Measurements from ENCODE around the gene RBM23. TPM values are rescaled to one million over a fixed set of nuclear protein-coding genes. Genes with fewer than 3 reads are reported as not detected.

The RBM23 gene
- total and polyA plus RNA-seq, 9 of the 15 experiments (the other 6 are each of a cell fraction or from before 2014, with no cell fraction given), result 46.0 to 102 (median 58.5) TPM

DNA sequence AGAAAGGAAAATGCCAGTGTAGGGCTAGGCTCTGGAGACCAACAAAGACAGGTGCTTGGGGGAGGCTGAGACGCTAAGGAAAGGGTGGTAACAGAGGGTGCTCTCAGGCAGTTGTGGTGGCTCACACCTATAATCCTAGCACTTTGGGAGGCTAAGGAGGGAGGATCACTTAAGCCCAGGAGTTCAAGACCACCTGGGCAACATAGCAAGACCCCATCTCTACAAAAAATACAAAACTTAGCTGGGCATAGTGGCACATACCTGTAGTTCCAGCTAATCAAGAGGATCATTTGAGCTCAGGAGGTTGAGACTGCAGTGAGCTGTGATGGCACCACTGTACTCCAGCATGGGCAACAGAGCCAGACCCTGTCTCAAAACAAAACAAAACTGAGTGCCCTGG is 23.5 kb downstream of the RBM23 start (continued):
- TF ChIP-seq, protein P1, sequence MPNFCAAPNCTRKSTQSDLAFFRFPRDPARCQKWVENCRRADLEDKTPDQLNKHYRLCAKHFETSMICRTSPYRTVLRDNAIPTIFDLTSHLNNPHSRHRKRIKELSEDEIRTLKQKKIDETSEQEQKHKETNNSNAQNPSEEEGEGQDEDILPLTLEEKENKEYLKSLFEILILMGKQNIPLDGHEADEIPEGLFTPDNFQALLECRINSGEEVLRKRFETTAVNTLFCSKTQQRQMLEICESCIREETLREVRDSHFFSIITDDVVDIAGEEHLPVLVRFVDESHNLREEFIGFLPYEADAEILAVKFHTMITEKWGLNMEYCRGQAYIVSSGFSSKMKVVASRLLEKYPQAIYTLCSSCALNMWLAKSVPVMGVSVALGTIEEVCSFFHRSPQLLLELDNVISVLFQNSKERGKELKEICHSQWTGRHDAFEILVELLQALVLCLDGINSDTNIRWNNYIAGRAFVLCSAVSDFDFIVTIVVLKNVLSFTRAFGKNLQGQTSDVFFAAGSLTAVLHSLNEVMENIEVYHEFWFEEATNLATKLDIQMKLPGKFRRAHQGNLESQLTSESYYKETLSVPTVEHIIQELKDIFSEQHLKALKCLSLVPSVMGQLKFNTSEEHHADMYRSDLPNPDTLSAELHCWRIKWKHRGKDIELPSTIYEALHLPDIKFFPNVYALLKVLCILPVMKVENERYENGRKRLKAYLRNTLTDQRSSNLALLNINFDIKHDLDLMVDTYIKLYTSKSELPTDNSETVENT (CRISPR knock-in tag; IDR thresholded peaks at IDR 0.05), result no peak

DNA sequence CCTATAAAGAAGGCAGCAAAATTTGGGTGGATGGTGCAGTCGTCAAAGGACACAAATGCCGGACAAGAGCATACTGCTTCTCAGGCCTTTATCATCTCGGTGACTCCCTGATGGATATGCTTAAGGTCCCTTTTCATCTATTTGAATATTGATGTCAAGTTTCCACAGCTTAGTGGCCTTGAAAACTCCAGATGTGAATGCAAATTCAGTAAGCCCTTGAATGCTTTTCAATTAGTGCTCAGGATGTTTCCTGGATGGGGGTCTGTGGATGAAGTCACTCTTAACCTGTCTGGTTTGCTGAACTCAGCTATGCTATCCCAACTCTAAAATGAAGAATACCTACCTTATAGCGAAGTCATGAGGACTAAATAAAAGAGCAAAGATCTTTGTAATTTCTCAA is 25.2 kb downstream of the RBM23 start:
- ChIA-PET POLR2A (interaction anchor here (0.6 kb wide), 1 partner anchor 46 kb away, joined by 3 read pairs; no protein-coding TSS in a partner anchor), CTCF (ENCODE audit: low intra/inter-chr PET ratio) (no interaction called here)
- FAIRE-seq (no peak), ATAC-seq (no peak), DNase-seq (ENCODE audit: extremely low read depth in 1 of 4, low spot score in 3 of 4) (no peak)
- H3K4me3 ChIP-seq, result no peak overlapping the region
- H3K4me1 ChIP-seq (replicated peaks in 1 of 2; ENCODE audit: control insufficient read depth in 2 of 2, insufficient read depth in 2 of 2, low read length in 2 of 2), result peaks cover 13 to 31% of the 10 kb centered on the region in 2 experiments; a peak in 3 of 5 replicates
- in situ Hi-C loops (cut with MboI), result no loop called here
- H3K9ac ChIP-seq (ENCODE audit: insufficient read depth in 1 of 2, low read depth in 2 of 2, low read length in 2 of 2), result no peak overlapping the region
- no peak overlapping the region for H3K4me2 ChIP-seq (ENCODE audit: insufficient read depth, low read length)
- H3K79me2 ChIP-seq (ENCODE audit: control insufficient read depth, insufficient read depth, low read length), result no peaks in the 10 kb centered on the region
- no peak overlapping the region for H3K27ac ChIP-seq (ENCODE audit: extremely low read depth, low read depth, low read length)
- H2AFZ ChIP-seq (ENCODE audit: low read depth, low read length), result no peak overlapping the region
- 78% methylated on average over 4 of the region's 4 CpGs for WGBS (ENCODE audit: insufficient coverage, low coverage, missing lambda C conversion rate)
- no peaks in the 10 kb centered on the region for H4K20me1 ChIP-seq (replicated peaks; ENCODE audit: control insufficient read depth, insufficient read depth, low read length)
- intact Hi-C loops (cut with micrococcal nuclease), result no loop called here
- no peaks in the 10 kb centered on the region for H3K27me3 ChIP-seq (ENCODE audit: control insufficient read depth in 2 of 2, insufficient read depth in 2 of 2, low read length in 2 of 2)
- H3K9me1 ChIP-seq (ENCODE audit: control insufficient read depth, insufficient read depth, low read length), result peaks cover 3% of the 10 kb centered on the region
- H3K9me3 ChIP-seq (replicated peaks; ENCODE audit: control insufficient read depth, insufficient read depth, low read depth, low read length), result no peaks in the 10 kb centered on the region
- no peaks in the 10 kb centered on the region; the same call in 2 of the 3 replicates for H3K36me3 ChIP-seq (ENCODE audit: control insufficient read depth, insufficient read depth, low read length)
- no TSS peak for BruUV-seq (replicated peaks)
- no peak for TF ChIP-seq ZNF717 (CRISPR knock-in tag; IDR thresholded peaks at IDR 0.05)
- TF ChIP-seq, protein P2, sequence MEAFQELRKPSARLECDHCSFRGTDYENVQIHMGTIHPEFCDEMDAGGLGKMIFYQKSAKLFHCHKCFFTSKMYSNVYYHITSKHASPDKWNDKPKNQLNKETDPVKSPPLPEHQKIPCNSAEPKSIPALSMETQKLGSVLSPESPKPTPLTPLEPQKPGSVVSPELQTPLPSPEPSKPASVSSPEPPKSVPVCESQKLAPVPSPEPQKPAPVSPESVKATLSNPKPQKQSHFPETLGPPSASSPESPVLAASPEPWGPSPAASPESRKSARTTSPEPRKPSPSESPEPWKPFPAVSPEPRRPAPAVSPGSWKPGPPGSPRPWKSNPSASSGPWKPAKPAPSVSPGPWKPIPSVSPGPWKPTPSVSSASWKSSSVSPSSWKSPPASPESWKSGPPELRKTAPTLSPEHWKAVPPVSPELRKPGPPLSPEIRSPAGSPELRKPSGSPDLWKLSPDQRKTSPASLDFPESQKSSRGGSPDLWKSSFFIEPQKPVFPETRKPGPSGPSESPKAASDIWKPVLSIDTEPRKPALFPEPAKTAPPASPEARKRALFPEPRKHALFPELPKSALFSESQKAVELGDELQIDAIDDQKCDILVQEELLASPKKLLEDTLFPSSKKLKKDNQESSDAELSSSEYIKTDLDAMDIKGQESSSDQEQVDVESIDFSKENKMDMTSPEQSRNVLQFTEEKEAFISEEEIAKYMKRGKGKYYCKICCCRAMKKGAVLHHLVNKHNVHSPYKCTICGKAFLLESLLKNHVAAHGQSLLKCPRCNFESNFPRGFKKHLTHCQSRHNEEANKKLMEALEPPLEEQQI (IDR thresholded peaks at IDR 0.05), result no peak
- no peak for TF ChIP-seq HOXB6 (CRISPR knock-in tag; IDR thresholded peaks at IDR 0.05; ENCODE audit: borderline replicate concordance)
- no peak for TF ChIP-seq HDAC2 (IDR thresholded peaks at IDR 0.05)
- no peak for TF ChIP-seq C11orf30 (IDR thresholded peaks at IDR 0.05; ENCODE audit: low read depth)
- no peak for TF ChIP-seq SRF (CRISPR knock-in tag; IDR thresholded peaks at IDR 0.05)
- no peak for TF ChIP-seq NFIC (IDR thresholded peaks at IDR 0.05)
- no peak for TF ChIP-seq HMGN3 (IDR thresholded peaks at IDR 0.05; ENCODE audit: borderline replicate concordance, extremely low read depth, insufficient read length, low read depth, low read length)
- no peak for TF ChIP-seq ASH1L (IDR thresholded peaks at IDR 0.05; ENCODE audit: borderline replicate concordance, low read depth, partially characterized antibody)
- TF ChIP-seq PTRF (tag; IDR thresholded peaks at IDR 0.05), result no peak
- TF ChIP-seq, protein P3, sequence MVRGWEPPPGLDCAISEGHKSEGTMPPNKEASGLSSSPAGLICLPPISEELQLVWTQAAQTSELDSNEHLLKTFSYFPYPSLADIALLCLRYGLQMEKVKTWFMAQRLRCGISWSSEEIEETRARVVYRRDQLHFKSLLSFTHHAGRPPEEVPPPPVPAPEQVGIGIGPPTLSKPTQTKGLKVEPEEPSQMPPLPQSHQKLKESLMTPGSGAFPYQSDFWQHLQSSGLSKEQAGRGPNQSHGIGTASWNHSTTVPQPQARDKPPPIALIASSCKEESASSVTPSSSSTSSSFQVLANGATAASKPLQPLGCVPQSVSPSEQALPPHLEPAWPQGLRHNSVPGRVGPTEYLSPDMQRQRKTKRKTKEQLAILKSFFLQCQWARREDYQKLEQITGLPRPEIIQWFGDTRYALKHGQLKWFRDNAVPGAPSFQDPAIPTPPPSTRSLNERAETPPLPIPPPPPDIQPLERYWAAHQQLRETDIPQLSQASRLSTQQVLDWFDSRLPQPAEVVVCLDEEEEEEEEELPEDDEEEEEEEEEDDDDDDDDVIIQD (CRISPR knock-in tag; IDR thresholded peaks at IDR 0.05), result no peak
- no peak for TF ChIP-seq BRF1 (IDR thresholded peaks at IDR 0.05; ENCODE audit: borderline replicate concordance, extremely low read depth, insufficient read length)
- no peak for TF ChIP-seq CC2D1A (IDR thresholded peaks at IDR 0.05)
- no peak for TF ChIP-seq GATAD2A (IDR thresholded peaks at IDR 0.05)
- no peak for TF ChIP-seq ZNF436 (CRISPR knock-in tag; IDR thresholded peaks at IDR 0.05)
- TF ChIP-seq FOXA1 (IDR thresholded peaks at IDR 0.05; ENCODE audit: borderline replicate concordance), result no peak

All from K562 (cell line).